SU-DHL-6 (cell line): ENCODE results near the gene SULF2.

ENCODE experiments used
- H2AFZ ChIP-seq: fragments of 200-600 bp; sonication (generic); 2 replicates; pipeline ENCODE4 v1.6.1; 2014; ENCODE audit warnings: low read depth, mild to moderate bottlenecking, moderate library complexity, mixed read lengths, antibody characterized with exemption, low read length; ENCODE audit not compliant: severe bottlenecking
- H3F3A ChIP-seq: fragments of 200-600 bp; shearing (Covaris generic); 2 replicates; pipeline ENCODE4 v1.6.0; 2016; ENCODE audit warnings: antibody characterized with exemption, mild to moderate bottlenecking; ENCODE audit not compliant: insufficient read depth
- H3K27ac ChIP-seq: fragments of 200-600 bp; sonication (generic); 2 replicates; pipeline ENCODE4 v1.5.1; 2016; ENCODE audit warnings: low read depth, mild to moderate bottlenecking, low read length, moderate library complexity, mixed read lengths
- H3K27me3 ChIP-seq: fragments of 200-600 bp; sonication (generic), shearing (Covaris generic); 2 replicates; pipeline ENCODE4 v1.6.0; 2014; ENCODE audit warnings: mild to moderate bottlenecking, low read length
- H3K36me3 ChIP-seq: fragments of 200-600 bp; sonication (generic); 2 replicates; pipeline ENCODE4 v1.6.1; 2014; ENCODE audit warnings: mild to moderate bottlenecking, low read length, mixed read lengths
- H3K4me2 ChIP-seq: fragments of 300-600, 200-600 bp; shearing (Covaris generic), sonication (generic); 2 replicates; pipeline ENCODE4 v1.6.0; 2014; ENCODE audit warnings: low read length, low read depth, mild to moderate bottlenecking; ENCODE audit not compliant: poor library complexity, severe bottlenecking
- H3K4me3 ChIP-seq: fragments of 200-600 bp; sonication (generic); 2 replicates; pipeline ENCODE4 v1.5.1; 2014; ENCODE audit warnings: antibody characterized with exemption, low read length, mild to moderate bottlenecking, mixed read lengths; ENCODE audit not compliant: insufficient read depth, poor library complexity, severe bottlenecking
- H3K79me2 ChIP-seq: fragments of 200-600 bp; sonication (generic); 2 replicates; pipeline ENCODE4 v1.6.1; 2014; ENCODE audit warnings: mild to moderate bottlenecking, low read length, moderate library complexity; ENCODE audit not compliant: insufficient read depth
- H3K9ac ChIP-seq: fragments of 200-600 bp; sonication (generic); 2 replicates; pipeline ENCODE4 v1.7.0; 2014; ENCODE audit warnings: mild to moderate bottlenecking, low read length
- H3K9me2 ChIP-seq: fragments of 200-600 bp; sonication (generic); replicated peaks from 2 replicates; pipeline ENCODE4 v1.6.1; 2014; ENCODE audit warnings: low read length; ENCODE audit not compliant: insufficient read depth
- H3K9me3 ChIP-seq: fragments of 200-600 bp; sonication (generic); 2 replicates; pipeline ENCODE4 v1.6.1; 2014; ENCODE audit warnings: low read length, mixed read lengths; ENCODE audit not compliant: insufficient read depth
- H4K20me1 ChIP-seq: fragments of 200-600 bp; sonication (generic); 2 replicates; pipeline ENCODE4 v1.6.1; 2014; ENCODE audit warnings: low read depth, mild to moderate bottlenecking, antibody characterized with exemption, low read length, moderate library complexity, mixed read lengths
- EZH2phosphoT487 ChIP-seq: fragments of 200-600 bp; sonication (generic), shearing (Covaris generic); conservative IDR thresholded peaks from 2 replicates; pipeline ENCODE4 v1.6.1; 2018; ENCODE audit warnings: mild to moderate bottlenecking, antibody characterized with exemption, low read length, moderate library complexity, mixed read lengths
- TF ChIP-seq, protein P1 (sequence below): fragments of 200-600 bp; sonication (generic); IDR thresholded peaks from one replicate; pipeline ENCODE4 v1.5.1; 2017; ENCODE audit warnings: antibody characterized with exemption, mild to moderate bottlenecking, low read length, moderate library complexity; ENCODE audit not compliant: insufficient read depth, poor library complexity, severe bottlenecking

The SULF2 gene

GRCh38 chr20:47815866-47816265, 30.6 kb upstream of the SULF2 start:
- H3K79me2 ChIP-seq, result no peaks in the 10 kb centered on the region
- H3K9me3 ChIP-seq, result no peaks in the 10 kb centered on the region
- H3K4me3 ChIP-seq, result no peak overlapping the region
- H2AFZ ChIP-seq, result no peak overlapping the region
- H3K27me3 ChIP-seq, result no peaks in the 10 kb centered on the region
- H3K27ac ChIP-seq, result no peak overlapping the region
- no peak overlapping the region for H3K4me2 ChIP-seq
- H3F3A ChIP-seq, result no peaks in the 10 kb centered on the region
- no peak overlapping the region for H3K9ac ChIP-seq
- no peaks in the 10 kb centered on the region for H4K20me1 ChIP-seq
- no peaks in the 10 kb centered on the region for H3K36me3 ChIP-seq
- no peaks in the 10 kb centered on the region for H3K9me2 ChIP-seq
- no peak for TF ChIP-seq EZH2phosphoT487
- TF ChIP-seq, protein P1, sequence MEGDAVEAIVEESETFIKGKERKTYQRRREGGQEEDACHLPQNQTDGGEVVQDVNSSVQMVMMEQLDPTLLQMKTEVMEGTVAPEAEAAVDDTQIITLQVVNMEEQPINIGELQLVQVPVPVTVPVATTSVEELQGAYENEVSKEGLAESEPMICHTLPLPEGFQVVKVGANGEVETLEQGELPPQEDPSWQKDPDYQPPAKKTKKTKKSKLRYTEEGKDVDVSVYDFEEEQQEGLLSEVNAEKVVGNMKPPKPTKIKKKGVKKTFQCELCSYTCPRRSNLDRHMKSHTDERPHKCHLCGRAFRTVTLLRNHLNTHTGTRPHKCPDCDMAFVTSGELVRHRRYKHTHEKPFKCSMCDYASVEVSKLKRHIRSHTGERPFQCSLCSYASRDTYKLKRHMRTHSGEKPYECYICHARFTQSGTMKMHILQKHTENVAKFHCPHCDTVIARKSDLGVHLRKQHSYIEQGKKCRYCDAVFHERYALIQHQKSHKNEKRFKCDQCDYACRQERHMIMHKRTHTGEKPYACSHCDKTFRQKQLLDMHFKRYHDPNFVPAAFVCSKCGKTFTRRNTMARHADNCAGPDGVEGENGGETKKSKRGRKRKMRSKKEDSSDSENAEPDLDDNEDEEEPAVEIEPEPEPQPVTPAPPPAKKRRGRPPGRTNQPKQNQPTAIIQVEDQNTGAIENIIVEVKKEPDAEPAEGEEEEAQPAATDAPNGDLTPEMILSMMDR, result no peak

DNA sequence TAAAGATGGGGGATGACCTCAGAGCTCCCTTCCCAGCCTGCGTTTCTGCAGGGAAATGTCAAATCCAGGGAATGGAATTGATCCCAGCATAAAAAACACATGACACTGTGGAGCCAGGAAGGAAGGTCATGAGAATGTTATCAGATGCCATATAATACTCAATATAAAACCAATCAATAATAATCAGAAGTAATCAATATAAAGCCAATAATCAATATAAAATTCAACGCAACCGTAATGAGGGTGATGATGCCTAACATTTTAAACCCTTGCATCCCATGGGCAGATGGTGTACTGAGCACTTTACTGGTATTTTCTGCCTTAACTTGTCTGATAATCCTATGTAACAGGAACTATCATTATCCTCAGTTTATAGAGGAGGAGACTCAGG, 30.1 kb upstream of the SULF2 start:
- H2AFZ ChIP-seq, result no peak overlapping the region
- no peak for TF ChIP-seq EZH2phosphoT487
- TF ChIP-seq, protein P1, result no peak
- H3K4me2 ChIP-seq, result no peak overlapping the region
- H3K79me2 ChIP-seq, result no peaks in the 10 kb centered on the region
- no peak overlapping the region for H3K9ac ChIP-seq
- no peaks in the 10 kb centered on the region for H3K36me3 ChIP-seq
- H3K4me3 ChIP-seq, result no peak overlapping the region
- H4K20me1 ChIP-seq, result no peaks in the 10 kb centered on the region
- H3K27ac ChIP-seq, result no peak overlapping the region
- no peaks in the 10 kb centered on the region for H3K27me3 ChIP-seq
- no peaks in the 10 kb centered on the region for H3F3A ChIP-seq
- no peaks in the 10 kb centered on the region for H3K9me2 ChIP-seq
- no peaks in the 10 kb centered on the region for H3K9me3 ChIP-seq

DNA sequence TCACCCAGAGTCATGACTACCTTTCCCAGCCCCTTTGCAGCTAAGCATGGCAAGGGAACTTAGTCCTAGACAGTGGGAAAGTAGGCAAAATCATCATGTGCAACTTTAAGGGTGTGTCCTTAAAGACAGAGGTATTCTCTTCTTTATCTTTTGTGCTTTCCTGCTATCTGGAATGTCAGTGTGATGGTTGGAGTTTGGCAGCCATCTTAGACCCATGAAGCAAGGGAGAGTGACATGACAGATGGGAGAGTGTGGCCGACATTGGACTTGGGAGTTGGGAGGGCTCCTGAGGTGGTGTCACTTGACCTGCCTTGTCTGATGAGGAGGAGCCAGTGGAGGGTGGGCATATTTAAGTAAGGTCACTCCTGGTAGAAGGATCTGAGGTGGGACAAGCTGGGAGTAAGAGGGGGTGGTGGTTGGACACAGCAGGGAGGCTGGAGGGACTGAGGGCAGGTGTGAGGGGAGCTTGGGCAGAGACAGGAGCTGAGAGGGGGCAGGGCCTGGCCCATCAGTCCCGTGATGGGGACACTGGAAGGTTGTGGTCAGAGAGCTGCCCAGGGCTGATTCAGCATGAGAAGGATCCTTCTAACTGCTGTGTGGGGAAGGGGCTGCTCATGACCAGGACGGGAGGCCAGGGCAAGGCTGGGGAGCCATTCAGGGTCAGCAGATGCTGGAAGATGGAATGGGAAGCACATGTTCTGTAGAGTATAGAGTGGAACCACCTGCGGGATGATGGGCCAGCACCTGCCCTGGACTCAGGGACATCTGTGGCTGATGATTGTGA, 29.5 kb upstream of the SULF2 start:
- H4K20me1 ChIP-seq, result no peaks in the 10 kb centered on the region
- no peaks in the 10 kb centered on the region for H3K79me2 ChIP-seq
- no peak overlapping the region for H3K4me2 ChIP-seq
- no peaks in the 10 kb centered on the region for H3K9me2 ChIP-seq
- TF ChIP-seq, protein P1, result no peak
- TF ChIP-seq EZH2phosphoT487, result no peak
- no peaks in the 10 kb centered on the region for H3K9me3 ChIP-seq
- H3F3A ChIP-seq, result no peaks in the 10 kb centered on the region
- H3K27ac ChIP-seq, result no peak overlapping the region
- H3K9ac ChIP-seq, result no peak overlapping the region
- no peaks in the 10 kb centered on the region for H3K36me3 ChIP-seq
- H3K4me3 ChIP-seq, result no peak overlapping the region
- no peak overlapping the region for H2AFZ ChIP-seq
- no peaks in the 10 kb centered on the region for H3K27me3 ChIP-seq
